NT2/D1 (cell line): ENCODE measurements around the gene ZNF652.

Experiments used
- SUZ12 ChIP-seq: IDR thresholded peaks from 2 replicates; pipeline ENCODE4 v1.6.1; 2011; ENCODE audit not compliant: insufficient read length, insufficient read depth; ENCODE audit errors: extremely low read depth
- YY1 ChIP-seq: IDR thresholded peaks from 2 replicates; pipeline ENCODE4 v1.6.1; 2011; ENCODE audit not compliant: insufficient read length, insufficient read depth
- ZNF274 ChIP-seq: IDR thresholded peaks from 2 replicates; pipeline ENCODE4 v1.6.1; 2011; ENCODE audit warnings: mild to moderate bottlenecking, low read depth, low read length

- TF ChIP-seq YY1 (no peak), SUZ12 (no peak), ZNF274 (no peak)
Observed at GRCh38 chr17:49373115-49373514, 11.1 kb upstream of the ZNF652 start.
